ENCODE results near the gene KRTAP2-2. TPM values are rescaled to one million over a fixed set of nuclear protein-coding genes. Genes with fewer than 3 reads are reported as not detected.

KRTAP2-2 gene
- total and polyA plus RNA-seq, 2 donors (not counting 1 experiment from before 2014, with no cell fraction given), result not detected

DNA sequence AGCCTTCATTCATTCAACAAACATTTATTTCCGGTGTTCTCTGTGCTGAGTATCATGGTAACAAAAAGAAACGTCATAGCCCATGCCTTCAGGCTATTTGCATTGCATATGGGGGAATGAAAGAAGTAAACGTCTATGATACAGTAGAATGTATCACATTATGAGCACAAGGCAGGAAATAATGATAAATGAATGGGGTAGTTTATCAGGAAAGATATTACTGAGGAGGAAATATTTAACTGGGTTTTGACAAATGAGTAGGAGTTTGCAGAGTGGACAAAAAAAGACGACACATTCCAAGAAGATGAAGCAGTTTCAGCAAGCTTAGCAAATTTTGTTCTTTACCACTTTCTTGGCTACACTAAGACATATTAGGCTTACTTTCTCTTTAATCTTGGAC is 27.6 kb upstream of the KRTAP2-2 start:
- Histone ChIP-seq H3K9me3 (ENCODE audit: control insufficient read depth, insufficient read depth, low read depth, low read length) (no peaks in the 10 kb centered on the region), H3K36me3 (ENCODE audit: control insufficient read depth, insufficient read depth, low read length) (no peaks in the 10 kb centered on the region), H3K4me2 (ENCODE audit: extremely low read depth, insufficient read depth, low read length) (no peak overlapping the region), H3K4me3 (replicated peaks in 1 of 4; ENCODE audit: control extremely low read depth in 1 of 4, insufficient read depth in 1 of 4, low read depth in 3 of 4, low read length in 4 of 4) (no peak overlapping the region), H2AFZ (ENCODE audit: low read length) (no peak overlapping the region), H3K27ac (ENCODE audit: insufficient read depth, low read length) (no peak overlapping the region), H3K4me1 (ENCODE audit: control insufficient read depth, extremely low read depth, insufficient read depth, low read length) (peaks cover 2% of the 10 kb centered on the region), H4K20me1 (ENCODE audit: control insufficient read depth, extremely low read depth, insufficient read depth, low read length) (no peaks in the 10 kb centered on the region), H3K27me3 (ENCODE audit: control insufficient read depth, insufficient read depth, low read length) (no peaks in the 10 kb centered on the region), H3K9ac (ENCODE audit: insufficient read depth, low read length) (no peak overlapping the region), H3K79me2 (ENCODE audit: control insufficient read depth, insufficient read depth, low read length) (no peaks in the 10 kb centered on the region)
- peak in 1 of 2 donors; percentile 46 for DNase-seq (ENCODE audit: low read depth in 2 of 2)
- TF ChIP-seq, protein P1, sequence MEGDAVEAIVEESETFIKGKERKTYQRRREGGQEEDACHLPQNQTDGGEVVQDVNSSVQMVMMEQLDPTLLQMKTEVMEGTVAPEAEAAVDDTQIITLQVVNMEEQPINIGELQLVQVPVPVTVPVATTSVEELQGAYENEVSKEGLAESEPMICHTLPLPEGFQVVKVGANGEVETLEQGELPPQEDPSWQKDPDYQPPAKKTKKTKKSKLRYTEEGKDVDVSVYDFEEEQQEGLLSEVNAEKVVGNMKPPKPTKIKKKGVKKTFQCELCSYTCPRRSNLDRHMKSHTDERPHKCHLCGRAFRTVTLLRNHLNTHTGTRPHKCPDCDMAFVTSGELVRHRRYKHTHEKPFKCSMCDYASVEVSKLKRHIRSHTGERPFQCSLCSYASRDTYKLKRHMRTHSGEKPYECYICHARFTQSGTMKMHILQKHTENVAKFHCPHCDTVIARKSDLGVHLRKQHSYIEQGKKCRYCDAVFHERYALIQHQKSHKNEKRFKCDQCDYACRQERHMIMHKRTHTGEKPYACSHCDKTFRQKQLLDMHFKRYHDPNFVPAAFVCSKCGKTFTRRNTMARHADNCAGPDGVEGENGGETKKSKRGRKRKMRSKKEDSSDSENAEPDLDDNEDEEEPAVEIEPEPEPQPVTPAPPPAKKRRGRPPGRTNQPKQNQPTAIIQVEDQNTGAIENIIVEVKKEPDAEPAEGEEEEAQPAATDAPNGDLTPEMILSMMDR (conservative IDR thresholded peaks at IDR 0.05 in 1 of 2, IDR thresholded peaks at IDR 0.05 in 1 of 2; ENCODE audit: low read depth in 1 of 2, low read length in 2 of 2), result no peak
- no peak for TF ChIP-seq EZH2 (IDR thresholded peaks at IDR 0.05; ENCODE audit: low read length, missing control alignments)

DNA sequence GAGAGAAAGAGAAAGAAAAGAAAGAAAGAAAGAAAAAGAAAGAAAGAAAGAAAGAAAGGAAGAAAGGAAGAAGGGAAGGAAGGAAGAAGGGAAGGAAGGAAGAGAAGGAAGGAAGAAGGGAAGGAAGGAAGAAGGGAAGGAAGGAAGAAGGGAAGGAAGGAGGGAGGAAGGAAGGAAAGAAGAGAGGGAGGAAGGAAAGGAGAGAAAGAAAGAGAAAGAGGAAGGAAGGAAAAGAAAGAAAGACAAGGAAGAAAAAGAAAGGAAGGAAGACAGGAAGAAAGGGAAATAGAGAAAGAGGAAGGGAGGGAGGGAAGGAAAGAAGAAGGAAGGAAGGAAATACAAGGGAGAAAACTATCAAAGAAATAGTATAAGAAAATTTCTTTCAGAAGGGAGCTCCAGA is 21.8 kb upstream of the KRTAP2-2 start:
- Histone ChIP-seq H3K4me2 (ENCODE audit: extremely low read depth, insufficient read depth, low read length) (no peak overlapping the region), H3K27me3 (ENCODE audit: control insufficient read depth, insufficient read depth, low read length) (no peaks in the 10 kb centered on the region), H3K4me3 (replicated peaks in 1 of 4; ENCODE audit: control extremely low read depth in 1 of 4, insufficient read depth in 1 of 4, low read depth in 3 of 4, low read length in 4 of 4) (no peak overlapping the region), H3K4me1 (ENCODE audit: control insufficient read depth, extremely low read depth, insufficient read depth, low read length) (no peaks in the 10 kb centered on the region), H3K9me3 (ENCODE audit: control insufficient read depth, insufficient read depth, low read depth, low read length) (no peaks in the 10 kb centered on the region), H3K27ac (ENCODE audit: insufficient read depth, low read length) (no peak overlapping the region), H3K79me2 (ENCODE audit: control insufficient read depth, insufficient read depth, low read length) (no peaks in the 10 kb centered on the region), H4K20me1 (ENCODE audit: control insufficient read depth, extremely low read depth, insufficient read depth, low read length) (no peaks in the 10 kb centered on the region), H3K9ac (ENCODE audit: insufficient read depth, low read length) (no peak overlapping the region), H2AFZ (ENCODE audit: low read length) (no peak overlapping the region), H3K36me3 (ENCODE audit: control insufficient read depth, insufficient read depth, low read length) (no peaks in the 10 kb centered on the region)
- no peak for DNase-seq (ENCODE audit: low read depth in 2 of 2)
- TF ChIP-seq EZH2 (IDR thresholded peaks at IDR 0.05; ENCODE audit: low read length, missing control alignments), result no peak
- TF ChIP-seq, protein P1 (conservative IDR thresholded peaks at IDR 0.05 in 1 of 2, IDR thresholded peaks at IDR 0.05 in 1 of 2; ENCODE audit: low read depth in 1 of 2, low read length in 2 of 2), result no peak

DNA sequence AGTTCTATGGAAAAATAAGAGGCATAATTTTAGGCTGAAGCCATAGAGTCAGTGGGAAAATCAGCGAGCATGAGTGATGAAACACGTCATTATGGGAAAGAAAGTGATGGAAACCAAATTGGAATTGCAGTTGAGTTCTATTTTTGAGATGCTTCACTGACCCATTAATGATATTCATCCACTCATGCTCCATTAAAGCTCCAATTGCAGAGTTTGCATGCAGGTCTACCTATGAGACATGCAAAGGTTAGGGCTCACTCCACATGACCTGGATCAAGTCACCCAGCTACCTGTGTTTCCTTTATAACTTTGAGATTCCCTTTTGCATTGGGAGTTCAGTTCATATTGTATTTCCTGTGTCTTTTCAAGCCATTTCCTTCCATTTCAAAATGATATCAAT is 18.6 kb upstream of the KRTAP2-2 start:
- Histone ChIP-seq H3K27ac (ENCODE audit: insufficient read depth, low read length) (no peak overlapping the region), H3K4me2 (ENCODE audit: extremely low read depth, insufficient read depth, low read length) (no peak overlapping the region), H3K27me3 (ENCODE audit: control insufficient read depth, insufficient read depth, low read length) (no peaks in the 10 kb centered on the region), H2AFZ (ENCODE audit: low read length) (no peak overlapping the region), H3K9ac (ENCODE audit: insufficient read depth, low read length) (no peak overlapping the region), H3K9me3 (ENCODE audit: control insufficient read depth, insufficient read depth, low read depth, low read length) (no peaks in the 10 kb centered on the region), H3K79me2 (ENCODE audit: control insufficient read depth, insufficient read depth, low read length) (no peaks in the 10 kb centered on the region), H3K4me3 (replicated peaks in 1 of 4; ENCODE audit: control extremely low read depth in 1 of 4, insufficient read depth in 1 of 4, low read depth in 3 of 4, low read length in 4 of 4) (no peak overlapping the region), H4K20me1 (ENCODE audit: control insufficient read depth, extremely low read depth, insufficient read depth, low read length) (no peaks in the 10 kb centered on the region), H3K36me3 (ENCODE audit: control insufficient read depth, insufficient read depth, low read length) (no peaks in the 10 kb centered on the region), H3K4me1 (ENCODE audit: control insufficient read depth, extremely low read depth, insufficient read depth, low read length) (no peaks in the 10 kb centered on the region)
- DNase-seq (ENCODE audit: low read depth in 2 of 2), result no peak
- no peak for TF ChIP-seq EZH2 (IDR thresholded peaks at IDR 0.05; ENCODE audit: low read length, missing control alignments)
- TF ChIP-seq, protein P1 (conservative IDR thresholded peaks at IDR 0.05 in 1 of 2, IDR thresholded peaks at IDR 0.05 in 1 of 2; ENCODE audit: low read depth in 1 of 2, low read length in 2 of 2), result no peak
